Embryonic facial prominence (tissue), 1 donor: ENCODE results near the gene TENM3.

Source experiments
- DNase-seq: peaks from one replicate; pipeline ENCODE4 v3.0.0-alpha.2; 2016; ENCODE audit errors: extremely low spot score

The TENM3 gene

DNA sequence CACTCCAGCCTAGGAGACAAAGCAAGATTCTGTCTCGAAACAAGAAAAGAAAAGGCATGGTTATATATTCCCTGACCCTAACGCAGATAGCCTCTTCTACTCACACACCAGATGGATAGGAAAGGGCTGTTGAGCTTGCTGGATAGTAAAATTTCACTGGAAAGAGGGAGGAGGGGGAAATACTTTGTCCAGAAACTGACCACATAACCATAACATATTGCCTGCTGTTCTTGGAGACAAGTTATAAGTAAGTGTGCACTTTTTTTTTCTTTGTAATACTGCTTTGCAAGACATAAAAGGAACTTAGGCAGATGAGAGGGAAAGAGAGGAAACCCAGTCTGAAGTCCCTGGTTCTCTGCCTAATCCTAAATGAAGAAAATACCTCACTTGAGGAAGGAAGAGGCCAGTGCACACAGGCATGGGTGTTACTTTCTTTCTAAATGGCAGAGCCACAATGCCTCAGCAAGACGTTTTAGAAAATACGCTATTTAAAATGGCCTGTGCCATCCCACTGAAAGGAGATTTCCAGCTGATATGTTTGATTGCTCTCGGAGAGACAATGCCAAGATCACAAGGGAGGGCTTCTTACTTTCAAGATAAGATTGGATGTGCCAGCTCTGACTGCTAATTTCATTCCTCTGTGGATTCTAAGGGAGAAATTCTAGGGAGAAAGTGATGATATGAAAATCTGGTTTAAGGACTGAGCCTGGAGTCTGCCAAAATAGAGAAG is 533.3 kb downstream of the TENM3 start:
- no peak for DNase-seq

DNA sequence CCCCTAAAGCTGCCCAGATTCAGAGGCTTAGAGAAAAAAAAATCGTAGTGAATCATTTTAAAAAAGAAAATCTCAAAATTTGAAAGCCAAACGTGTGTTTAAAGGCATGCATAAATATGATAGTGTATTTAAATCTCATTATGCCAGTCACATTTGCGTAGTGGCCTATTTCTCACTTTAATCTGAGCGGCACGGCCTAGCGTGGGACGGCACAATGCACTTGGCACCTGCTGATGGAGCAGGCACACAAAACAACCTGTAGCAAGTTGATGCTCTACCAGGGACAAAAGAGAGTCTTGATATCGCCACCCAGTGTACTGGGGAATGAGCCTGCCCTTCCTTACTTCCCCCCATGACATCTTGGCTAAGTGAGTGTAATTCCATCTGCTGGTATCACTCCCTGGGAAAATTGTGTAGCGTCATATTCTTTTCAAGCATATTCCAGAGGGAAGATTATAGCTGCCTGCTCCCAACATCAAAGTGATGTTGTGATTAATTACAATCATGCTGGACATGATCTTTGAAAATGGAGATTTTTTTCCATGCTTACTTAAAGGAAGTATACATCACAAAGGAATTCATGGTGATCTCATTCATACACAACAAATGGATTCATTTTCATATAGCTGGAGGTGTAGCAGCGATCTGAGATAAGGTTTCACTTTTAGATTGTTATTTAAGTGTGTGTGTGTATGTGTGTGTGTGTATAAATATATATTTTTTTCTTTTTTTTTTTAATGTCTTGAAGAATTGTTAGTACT is 535.2 kb downstream of the TENM3 start:
- DNase-seq: no peak

DNA sequence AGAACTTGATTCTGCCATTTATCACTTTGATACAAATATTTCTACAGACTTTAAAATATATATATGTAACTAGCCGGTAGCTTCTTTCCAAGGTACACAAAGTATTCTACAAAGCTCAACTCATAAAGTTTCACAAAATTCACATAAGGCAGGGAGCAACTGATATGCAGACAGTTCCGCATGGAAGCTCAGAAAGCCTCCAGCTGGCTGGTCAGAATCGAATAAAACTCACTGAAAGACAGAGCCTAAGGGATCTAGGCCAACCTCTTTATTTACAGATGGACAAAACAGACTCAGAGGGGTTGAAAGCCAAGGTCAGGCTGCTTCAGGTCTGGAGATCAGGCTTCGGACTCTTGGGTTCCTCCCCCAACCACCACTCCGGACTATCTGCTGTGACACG is 543.8 kb downstream of the TENM3 start:
- DNase-seq: no peak

DNA sequence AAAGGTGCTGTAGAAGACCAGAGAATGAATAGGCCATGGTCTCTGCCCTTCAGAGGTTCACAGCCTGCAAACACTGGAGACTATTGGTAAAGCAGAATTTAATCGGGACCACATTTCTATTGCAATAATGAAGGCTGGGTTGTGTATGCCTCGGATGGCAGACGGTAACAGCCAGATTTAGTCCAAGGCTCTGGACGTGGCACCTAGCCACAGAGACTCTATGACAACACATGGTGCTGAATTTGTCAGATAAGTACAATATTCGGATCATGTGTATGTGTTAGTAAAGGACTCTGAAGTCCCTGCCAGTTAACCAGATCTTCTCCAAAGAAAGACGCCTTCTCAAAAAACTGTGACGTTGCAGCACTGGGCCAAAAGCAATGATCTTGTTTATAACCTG is 545.0 kb downstream of the TENM3 start:
- DNase-seq: no peak

DNA sequence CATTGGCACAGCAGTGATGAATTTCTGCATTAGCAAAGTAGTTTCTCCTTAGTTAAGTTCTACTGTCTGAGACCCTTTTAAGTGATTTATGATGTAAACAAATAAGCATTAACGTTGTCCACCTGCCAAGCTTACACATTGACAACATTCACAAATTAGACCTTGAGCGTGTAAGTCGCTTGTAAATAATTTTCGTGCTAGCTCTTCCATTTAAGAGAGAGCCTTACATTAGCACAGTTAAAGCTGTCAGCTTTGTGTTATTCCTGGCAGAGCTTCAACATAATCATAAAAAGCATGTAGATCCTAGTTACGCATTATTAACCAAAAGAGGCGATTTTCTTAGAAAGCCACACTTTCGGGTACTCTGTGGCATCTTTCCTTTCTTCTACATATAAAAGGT is 546.3 kb downstream of the TENM3 start:
- no peak for DNase-seq

DNA sequence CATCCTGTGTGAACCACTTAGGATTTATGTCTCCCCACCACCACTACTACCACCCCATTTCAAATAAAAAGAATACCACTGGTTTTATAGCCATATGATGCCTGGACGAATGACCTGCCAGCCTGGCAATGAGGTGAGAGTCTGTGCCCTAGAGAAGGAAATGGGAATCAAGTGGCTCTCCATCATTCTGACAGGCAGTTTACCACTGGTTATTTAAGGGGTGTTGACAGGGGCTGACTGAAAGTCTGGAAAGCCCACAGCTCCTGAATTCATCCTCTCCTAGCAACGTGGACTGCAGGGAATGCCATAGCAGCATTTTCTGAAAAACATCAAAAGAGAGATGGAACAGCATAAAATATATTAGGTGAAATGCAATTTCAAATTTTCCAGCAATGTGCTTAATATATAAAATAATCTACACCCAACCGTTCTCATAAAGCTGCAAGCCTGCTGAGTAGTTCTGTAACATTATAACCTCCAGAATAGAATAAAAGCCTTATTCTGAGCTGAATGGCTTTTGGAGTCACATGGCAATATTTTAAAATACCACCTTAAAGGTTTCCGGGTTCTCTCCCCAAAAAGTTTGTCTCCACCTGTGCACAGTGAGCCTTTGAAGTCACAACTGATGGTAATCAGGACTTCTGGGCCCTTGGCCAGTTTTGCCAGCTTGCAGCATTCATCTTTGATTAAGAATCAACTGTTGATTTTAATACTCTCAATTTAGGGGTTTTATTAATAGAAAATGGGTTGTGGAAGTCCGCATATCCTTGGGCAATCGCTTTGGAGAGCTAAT is 552.4 kb downstream of the TENM3 start:
- no peak for DNase-seq

DNA sequence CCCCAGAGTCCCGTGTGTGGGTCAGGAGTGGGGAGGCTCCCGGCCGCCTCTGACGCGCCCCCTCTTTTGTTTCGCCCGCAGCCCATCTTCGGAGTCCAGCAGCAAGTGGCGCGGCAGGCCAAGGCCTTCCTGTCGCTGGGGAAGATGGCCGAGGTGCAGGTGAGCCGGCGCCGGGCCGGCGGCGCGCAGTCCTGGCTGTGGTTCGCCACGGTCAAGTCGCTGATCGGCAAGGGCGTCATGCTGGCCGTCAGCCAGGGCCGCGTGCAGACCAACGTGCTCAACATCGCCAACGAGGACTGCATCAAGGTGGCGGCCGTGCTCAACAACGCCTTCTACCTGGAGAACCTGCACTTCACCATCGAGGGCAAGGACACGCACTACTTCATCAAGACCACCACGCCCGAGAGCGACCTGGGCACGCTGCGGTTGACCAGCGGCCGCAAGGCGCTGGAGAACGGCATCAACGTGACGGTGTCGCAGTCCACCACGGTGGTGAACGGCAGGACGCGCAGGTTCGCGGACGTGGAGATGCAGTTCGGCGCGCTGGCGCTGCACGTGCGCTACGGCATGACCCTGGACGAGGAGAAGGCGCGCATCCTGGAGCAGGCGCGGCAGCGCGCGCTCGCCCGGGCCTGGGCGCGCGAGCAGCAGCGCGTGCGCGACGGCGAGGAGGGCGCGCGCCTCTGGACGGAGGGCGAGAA is 556.5 kb downstream of the TENM3 start:
- no peak for DNase-seq

DNA sequence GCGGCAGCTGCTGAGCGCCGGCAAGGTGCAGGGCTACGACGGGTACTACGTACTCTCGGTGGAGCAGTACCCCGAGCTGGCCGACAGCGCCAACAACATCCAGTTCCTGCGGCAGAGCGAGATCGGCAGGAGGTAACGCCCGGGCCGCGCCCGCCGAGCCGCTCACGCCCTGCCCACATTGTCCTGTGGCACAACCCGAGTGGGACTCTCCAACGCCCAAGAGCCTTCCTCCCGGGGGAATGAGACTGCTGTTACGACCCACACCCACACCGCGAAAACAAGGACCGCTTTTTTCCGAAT is 557.0 kb downstream of the TENM3 start:
- no peak for DNase-seq

DNA sequence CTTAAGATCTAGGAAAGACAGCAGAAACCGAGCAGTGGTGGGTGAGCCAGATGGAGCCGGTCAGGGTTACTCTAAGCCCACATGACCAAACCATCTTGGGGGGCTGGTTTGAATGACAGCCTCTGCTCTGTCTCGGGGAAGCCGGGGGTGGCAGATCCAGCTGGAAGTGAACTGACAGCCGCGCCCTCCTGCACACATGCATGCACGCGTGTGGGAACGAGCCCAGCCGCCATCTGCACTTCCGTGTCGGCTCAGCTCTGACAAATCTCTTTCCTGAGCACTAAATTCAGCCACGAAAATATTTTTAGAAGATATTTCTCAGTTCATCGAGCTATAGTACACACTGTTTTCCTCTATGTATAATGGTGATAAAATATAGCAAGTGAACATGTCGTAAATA is 558.4 kb downstream of the TENM3 start:
- DNase-seq: no peak

DNA sequence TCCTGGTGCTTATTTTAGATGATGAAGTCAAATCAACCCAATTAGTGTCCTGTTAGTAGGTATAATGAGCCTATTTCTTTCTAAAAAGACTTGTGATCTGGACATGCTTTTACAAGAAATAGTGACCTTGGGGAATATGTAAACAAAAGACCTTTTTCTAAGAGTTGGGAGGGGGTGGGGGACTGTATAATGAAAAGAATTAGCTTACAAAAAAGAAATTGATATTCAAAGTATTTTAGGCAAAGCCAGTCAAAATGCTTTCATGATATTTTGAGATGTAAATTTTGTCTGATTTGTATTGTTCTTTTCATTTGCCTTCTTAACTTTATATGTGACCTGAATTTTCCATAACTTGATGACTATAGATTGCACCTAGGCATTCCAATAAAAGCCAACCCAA is 559.4 kb downstream of the TENM3 start:
- no peak for DNase-seq

DNA sequence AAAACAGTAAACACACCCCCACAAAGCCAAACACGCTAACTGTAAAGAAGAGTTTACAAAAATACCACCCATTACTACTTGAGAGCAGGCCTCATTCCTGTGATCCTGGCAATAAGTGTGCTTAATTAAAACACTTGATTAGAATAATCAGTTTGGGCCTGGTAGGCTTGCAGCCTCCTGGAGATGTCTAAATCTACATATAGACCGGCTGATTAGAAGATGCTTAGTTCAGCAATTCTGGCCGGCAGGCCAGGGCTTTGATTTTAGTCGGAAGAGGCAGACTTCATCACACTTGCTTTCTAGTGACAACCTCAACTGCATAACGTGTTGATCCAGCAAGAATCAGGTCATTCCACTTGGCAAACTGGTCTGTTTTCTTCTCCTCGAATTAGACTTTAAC is 560.0 kb downstream of the TENM3 start:
- no peak for DNase-seq

DNA sequence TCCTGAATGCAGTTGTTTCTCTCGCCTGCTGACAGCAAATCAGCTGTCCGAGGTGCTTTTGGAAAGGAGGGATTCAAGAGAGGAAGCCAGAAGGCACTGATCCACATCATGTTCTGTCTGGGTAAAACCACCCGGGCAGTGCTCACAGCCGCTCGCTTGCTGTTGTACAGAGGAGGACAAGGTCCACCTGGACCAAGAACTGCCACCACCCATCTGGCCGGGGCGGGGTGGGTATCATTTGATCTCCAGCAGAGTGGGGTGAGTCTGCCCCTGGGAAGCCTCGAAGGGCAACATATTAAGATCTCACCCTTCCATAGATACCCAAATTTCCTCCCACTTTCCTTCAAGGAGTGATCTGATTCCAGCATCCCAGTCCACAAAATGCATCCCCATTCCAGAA is 560.9 kb downstream of the TENM3 start:
- no peak for DNase-seq

DNA sequence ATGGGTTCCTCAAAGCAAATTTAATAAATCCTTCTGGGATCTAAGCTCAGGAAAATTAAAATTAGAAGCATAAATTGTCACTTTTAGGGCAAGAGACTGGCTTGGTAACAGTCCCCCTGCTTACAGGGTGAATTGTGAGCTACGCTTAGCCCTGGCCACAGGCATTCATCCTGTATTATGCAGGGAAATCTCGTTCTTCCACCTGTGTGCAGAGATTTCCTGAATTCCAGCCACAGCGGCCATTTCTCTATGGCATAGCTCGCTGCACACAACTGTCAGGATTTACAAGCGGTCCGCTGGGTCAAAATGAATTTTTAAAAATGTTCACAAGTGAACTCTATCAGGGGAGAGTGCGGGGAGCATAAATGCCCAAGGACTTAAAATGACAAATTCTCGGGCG is 562.1 kb downstream of the TENM3 start:
- DNase-seq: no peak

DNA sequence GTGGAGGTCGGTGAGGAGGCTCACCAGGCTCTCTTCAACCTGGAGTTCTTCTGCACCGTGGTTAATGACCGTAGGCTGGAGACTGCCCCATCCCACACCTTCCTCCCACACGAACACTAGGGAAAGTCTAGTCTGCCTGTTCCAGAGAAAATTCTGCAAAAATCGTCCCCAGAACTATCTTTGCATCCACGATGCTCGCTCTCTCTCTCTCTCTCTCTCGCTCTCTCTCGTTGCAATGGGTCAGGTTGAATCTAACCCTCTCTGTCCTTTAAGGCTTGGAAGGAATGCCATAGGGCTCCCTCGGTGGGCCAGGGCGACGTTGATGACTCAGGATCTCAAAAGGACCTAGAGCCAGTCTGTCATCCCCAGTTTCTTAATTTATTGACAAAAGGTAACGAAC is 562.5 kb downstream of the TENM3 start:
- DNase-seq: no peak

DNA sequence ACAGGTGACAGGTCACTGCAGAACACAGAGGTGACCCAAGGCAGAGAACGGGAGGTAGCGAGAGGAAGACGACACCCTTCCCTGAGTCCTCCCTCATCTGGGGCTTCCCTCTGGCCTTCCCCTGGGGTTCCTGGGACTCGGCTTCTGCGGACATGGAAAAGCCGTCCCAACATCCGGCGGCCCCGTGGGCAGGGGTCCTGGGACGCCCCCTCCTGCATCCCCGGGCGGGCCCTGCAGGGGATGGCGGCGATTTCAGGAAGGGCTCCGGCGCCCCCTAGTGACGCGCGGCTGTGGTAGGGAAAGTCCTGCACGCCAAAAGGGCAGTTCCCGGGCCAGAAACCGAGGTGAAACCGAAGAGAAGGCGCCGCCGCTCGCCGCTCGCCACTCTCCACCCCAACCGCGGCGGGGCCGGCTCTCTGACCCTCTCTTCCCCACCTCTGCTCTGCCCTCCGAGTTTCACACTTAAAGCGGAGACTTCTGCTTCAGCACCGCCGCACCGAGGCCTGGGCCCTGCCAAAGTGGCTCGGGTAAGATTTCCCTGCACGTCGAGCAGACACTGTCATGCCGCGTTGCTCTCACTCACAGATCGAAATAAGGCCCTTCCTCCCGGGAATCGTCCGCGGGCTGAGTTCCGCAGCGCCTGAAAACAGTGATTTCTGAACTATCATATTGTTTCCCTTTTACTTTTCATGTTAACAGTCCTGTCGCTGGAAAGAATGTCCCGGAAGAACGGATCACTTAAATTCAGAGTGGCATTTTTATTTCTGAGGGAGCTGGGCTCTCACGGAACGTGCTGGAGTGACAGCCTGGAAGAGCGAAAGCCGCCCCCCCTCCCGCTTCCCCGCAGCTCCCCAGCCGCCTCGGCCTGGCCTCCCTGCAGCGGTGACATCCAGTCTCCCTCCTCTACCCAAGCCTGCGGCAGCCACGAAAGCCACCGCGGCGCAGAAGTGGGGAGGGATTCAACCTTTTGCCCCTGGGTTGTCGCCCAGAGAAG is 563.4 kb downstream of the TENM3 start:
- peak; percentile 50 for DNase-seq

DNA sequence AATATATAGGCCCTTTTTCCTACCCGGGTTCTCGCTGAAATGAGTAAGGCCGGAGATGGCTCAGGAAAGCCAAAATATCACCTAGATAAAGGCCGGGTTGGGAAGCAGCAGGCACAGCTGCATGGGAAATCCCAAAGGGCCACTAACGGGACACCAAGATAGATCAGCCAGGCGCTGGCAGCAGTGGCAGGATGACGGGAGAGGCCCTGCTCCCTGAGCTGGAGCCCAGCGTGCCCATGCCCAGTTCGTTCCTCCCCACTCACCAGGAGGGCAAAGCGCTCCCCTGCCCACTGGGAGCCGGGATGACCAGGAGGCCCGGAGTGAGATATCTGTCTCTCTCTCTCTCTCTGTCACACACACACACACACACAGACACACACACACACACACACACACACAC is 564.1 kb downstream of the TENM3 start:
- no peak for DNase-seq

DNA sequence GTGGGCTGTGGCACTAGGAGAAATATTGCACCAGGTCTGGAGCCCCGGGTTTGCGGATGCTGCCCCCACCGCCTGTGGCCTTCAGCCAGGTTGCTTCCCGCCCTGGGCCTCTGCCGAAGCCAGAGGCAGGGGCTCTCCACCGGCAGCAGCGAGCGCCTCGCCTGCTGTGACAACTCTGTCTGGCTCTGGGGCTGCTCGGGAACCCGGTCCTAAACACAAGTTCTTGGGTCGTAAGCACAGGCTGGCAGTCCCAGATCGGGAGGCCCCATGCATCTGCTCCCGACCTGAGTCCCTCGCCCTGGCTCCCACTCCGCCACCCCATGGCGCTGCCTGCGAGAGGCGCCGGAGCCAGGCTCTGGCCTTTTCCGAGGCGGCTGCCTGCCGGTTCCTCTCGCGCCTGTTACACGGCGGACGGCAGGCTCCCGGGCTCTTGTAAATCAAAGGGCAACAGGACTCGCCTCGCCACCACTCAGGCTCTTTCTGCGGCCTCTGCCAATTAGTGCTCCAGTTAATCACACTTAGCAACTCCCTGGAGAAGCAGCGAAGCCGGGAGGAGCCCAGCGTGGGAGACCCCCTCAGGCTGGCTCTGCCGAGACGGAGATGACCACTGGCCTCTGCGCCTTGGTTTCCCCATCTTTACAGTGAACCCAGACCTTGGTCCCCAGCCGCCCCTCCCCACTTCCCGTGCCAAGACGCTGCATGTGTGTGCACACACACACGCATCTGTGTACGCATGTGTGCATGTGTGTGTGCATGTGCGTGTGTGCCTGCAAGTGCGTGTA is 564.8 kb downstream of the TENM3 start:
- no peak for DNase-seq

DNA sequence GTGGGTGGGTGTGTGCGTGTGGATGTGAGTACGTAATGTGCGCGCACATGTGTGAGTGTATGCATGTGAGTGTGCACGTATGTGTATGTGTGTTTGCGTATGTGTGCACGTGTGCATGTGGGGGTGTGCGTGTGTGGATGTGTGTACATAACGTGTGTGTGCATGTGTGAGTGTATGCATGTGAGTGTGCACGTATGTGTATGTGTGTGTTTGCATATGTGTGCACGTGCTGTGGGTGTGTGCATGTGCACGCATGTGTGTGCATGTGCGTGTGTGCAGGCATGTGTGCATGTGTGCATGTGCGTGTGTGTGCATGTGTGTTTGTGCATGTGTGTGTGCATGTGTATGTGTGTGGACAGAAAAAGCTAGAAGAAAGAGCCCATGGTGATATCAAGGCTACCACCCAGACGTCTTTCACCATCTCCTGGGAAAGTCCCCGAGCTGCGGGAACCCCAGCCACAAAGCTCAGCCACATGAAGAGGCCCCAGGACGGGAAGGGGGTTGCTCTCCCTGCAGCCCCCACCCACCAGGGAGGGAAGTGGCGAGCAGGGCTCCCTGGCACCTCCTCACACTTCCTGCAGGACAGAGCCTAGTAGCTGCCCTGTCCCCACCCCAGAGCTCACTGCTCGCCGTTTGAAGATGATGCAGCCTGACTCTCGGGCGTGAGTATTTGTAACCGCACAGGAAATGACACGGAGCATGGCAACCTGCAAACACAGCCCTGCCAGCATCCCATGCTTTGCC is 565.6 kb downstream of the TENM3 start:
- DNase-seq: no peak

DNA sequence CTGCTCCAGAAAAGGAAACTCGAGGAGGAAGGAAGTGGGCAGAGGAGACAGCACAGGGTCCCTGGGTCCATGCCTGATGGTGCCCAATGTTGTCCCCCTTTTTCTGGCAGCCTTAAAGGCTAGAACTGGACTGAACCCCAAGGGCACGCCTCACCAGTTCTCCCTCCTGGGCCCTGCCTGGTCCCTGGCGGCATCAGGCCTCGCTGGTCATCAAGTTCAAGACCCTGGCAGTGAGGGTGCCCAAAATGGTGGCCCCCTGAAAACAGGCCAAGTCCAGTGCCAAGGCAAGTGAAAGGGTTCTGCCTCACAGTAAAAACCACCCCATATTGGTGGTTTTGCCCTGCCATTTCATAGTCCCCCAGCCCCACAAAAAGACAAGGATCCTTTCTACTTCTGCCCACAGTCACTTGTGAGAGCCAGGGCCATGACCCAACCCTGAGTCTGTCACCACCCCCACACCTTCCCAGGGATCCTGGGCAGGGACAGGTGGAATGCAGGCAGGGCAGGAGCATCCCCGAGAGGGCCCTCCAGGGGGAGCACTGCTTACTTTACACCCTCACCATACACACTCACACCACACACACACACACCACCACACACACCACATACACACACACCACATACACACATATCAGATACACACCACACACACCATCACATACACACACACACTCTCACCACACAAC is 566.4 kb downstream of the TENM3 start:
- DNase-seq: no peak
